NCI-H510A treated with DMSO at 0.1 percent for 48 hours (cell line): ENCODE data around the gene CRACDL.

Experiments
- DNase-seq: peaks from one replicate; lab custom pipeline; 2025; lab: John Stamatoyannopoulos, UW

CRACDL gene

DNA sequence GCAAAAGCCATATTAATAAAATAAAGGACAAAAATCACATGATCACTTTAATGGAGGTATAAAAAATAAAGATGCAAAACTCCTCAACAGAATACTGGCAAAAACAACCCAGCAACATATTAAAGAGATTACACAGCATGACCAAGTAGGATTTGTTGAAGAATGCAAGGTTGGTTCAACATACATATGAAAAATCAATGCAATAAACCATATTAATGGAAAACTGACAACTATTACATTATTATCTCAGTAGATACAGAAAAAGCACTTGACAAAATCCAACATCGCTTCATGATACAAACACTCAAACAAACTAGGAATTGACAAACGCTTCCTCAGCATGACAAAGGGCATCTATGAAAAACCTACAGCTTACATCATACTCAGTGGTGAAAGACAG, 76.7 kb downstream of the CRACDL start:
- no peak for DNase-seq

- no peak for DNase-seq
Measured at GRCh38 chr2:98857001-98857400, 79.0 kb downstream of the CRACDL start.

GRCh38 chr2:98854682-98855081, 81.3 kb downstream of the CRACDL start:
- DNase-seq = no peak

- no peak for DNase-seq
Measured at GRCh38 chr2:98852932-98853331, 83.1 kb downstream of the CRACDL start.

DNA sequence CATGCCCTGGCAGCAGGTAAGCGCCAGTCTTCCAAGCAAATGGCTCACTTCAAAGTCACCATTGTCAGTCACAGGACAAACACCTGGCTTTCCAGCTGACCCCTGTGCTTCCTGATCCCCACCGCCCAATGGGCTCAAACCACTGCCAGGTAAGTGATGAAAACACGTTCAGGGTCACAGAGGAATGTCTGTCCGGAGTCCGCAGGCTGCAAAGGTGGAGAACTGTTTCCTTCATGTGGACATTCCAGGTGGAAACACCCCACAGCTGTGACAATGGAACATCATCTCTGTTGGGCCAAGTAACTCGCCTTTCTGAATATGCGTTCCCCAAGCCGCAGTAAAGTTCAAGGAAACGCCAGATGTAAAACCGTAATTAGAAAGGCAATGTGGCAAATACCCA, 86.0 kb downstream of the CRACDL start:
- DNase-seq = no peak

GRCh38 chr2:98849113-98849512, 86.9 kb downstream of the CRACDL start:
- DNase-seq = no peak

DNA sequence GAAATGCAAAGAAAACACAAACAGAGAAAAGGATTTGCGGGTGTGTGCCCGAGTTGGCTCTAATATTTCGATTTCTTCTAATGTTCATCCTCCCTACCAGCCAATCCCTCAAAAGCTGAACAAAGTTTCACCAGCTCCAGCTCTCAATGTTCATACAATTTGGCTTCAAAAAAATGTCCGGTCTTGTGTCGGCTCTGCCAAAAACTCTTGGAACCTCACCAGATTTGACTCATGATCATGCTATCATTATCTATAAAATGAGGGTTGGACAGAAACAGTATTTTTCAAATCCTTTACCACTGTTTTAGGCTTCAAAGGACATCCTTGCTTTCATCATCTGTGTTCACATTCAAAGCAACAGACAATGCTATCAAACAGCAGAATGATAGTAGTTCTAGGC, 88.2 kb downstream of the CRACDL start:
- no peak for DNase-seq

DNA sequence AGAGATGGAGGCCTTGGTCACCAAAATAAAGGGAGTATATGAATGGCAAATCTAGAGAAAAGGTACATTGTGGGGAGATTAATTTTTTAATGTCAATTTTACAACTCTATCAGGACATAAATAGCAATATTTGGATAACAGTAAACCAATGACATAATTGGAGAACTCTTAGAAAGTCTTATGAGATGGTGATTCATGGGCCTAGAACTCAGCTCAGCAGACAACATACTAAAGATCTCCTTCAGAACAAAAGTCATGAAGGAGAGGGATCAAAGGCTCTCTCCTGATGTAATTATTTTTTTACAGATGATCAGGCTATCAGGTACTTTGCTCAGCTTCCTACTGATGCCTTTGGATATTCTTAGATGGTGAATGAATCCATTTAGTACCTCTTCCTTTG, 90.0 kb downstream of the CRACDL start:
- no peak for DNase-seq

DNA sequence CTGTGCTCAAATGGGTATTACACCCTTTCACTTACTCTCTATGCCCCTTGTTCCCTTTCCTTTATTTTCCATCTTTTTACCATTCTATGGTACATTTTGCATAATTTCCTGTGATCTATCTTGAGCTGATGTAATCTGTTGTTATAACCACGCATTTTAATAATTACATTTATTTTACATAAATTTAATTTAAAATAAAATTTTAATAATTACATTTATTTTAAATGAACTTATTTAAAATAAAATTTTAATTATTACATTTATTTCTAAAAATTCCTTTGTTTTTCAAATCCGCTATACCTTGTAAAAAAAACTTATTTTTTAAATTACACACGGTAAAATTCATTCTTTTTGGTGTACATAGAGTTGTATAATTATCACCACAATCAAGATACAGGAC, 93.9 kb downstream of the CRACDL start:
- no peak for DNase-seq

DNA sequence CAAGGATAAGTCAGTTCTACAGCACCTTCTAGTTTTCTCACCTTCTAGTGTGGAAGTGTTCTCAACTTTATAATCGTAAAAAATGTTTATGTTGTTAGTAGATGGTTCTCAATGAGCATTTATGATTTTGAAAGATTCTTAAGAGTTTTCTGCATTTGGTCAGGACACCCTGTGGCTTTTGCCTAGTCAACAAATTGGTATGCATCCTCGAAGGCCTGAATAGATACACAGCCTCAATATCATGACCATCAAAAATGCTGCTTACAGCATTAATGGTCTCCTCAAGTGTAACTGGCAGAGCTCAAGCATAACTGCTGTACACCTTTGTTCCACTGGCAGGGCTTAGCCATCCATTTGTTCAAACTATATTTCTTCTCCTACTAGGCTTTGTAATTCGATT, 96.7 kb downstream of the CRACDL start:
- DNase-seq = no peak

DNA sequence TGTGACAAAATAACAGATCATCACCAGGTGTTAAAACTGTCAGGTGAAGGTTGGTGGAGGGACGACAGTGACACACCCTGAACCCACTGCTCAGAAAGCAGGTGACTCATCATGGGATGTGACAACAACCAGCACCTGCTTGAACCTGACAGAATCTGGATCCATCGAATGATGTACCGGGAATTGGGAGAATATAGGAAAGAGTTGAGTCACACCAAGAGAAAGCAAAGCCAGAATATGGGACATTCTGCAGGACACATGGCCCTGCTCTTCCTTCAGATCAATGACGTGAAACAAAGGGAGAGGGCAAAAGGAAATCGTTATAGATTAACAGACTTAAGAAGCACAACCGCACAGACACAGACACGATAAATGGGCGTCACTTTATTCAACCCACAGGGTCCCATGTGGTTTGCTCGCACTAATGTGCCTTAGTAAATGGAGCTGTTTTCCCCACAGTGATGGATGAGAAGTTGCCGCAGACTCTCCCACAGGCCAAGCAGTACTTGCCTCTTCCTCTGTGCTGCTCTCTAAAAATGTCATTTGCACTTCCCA, 100.1 kb downstream of the CRACDL start:
- no peak for DNase-seq

- no peak for DNase-seq
Measured at GRCh38 chr2:98833917-98834263, 102.1 kb downstream of the CRACDL start.

DNA sequence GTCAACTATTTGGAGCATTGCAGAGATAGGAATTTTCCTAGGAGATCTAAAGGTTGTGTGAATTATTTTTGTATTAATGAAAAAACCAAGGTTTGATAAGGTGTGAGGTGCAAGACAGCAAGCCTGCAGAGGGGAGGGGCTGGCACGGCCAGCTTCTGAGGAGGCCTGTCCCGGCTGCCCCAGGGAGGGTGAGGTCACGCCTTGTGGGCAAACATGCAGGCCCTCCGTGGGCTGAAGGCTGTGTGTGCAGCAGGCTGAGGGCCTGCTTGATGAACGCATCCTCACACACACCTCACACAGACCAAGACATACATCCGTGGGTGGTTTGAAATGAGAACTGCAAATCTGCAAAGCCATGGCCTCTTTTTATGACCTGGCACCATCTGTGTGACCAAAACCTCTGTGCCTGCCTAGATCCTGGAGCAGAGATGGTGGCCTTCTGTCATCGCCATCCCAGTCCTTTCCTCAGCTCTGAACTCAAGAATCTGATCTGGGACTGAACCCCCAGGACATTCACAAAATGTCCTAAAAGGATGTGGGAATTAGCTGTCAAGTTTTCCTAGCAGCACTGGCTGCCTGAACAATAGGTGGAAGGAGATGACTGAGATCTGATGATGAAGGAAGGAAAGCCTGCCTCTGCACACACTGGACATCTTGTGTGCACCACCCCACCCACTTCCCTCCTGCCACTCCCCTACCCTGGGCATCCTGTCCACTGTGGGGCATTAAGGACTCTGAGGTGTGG, 102.7 kb downstream of the CRACDL start:
- no peak for DNase-seq

- no peak for DNase-seq
Measured at GRCh38 chr2:98832172-98832571, 103.9 kb downstream of the CRACDL start.

GRCh38 chr2:98830571-98831145, 105.4 kb downstream of the CRACDL start:
- DNase-seq = no peak

GRCh38 chr2:98829581-98830270, 106.3 kb downstream of the CRACDL start:
- DNase-seq = no peak

GRCh38 chr2:98828793-98829371, 107.1 kb downstream of the CRACDL start:
- no peak for DNase-seq

DNA sequence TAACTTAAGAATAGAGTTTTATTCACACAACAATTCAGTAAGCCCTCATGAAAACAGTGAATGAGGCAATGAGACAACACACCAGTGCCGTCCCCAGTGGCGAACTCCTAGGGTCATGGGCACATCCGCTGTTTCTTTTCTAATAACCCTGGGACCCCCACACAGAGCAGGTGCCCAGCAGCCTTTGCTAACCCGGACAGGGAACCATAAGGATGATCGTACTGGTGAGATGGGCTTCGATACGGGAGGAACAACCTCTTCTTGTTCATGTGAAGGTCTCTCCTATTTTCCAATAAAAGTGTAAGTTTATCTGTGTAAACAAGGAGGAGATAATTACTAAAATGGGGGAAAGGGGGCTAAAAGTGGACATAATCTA, 107.7 kb downstream of the CRACDL start:
- DNase-seq = no peak

- no peak for DNase-seq
Measured at GRCh38 chr2:98827625-98828368, 108.2 kb downstream of the CRACDL start.

GRCh38 chr2:98826856-98827255, 109.2 kb downstream of the CRACDL start:
- no peak for DNase-seq

DNA sequence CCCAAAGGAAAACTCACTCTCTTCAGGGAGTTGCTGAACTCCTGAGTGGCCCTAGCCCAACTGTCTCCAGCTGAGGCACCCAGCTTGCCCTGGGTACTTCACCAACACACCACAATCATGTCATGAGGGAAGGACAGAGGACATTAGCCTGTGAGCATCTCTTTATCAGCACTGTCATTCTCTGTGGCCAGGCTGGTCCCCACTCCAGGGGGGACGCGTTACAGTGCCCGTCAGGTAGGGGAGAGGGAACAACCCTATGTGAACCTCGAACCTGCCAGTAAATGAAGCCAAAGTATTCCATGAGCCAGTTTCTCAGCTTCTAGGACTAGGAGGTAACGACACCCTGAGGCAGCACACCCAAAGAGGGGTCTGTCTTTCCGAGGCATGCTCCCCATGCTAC, 110.2 kb downstream of the CRACDL start:
- DNase-seq = no peak

- DNase-seq = no peak
Measured at GRCh38 chr2:98825404-98825803, 110.6 kb downstream of the CRACDL start.
